ENCODE measurements around the gene FPGS. TPM values are rescaled to one million over a fixed set of nuclear protein-coding genes. Genes with fewer than 3 reads are reported as not detected.
"Not testable (repeated sequence)": the region's sequence is repeated elsewhere in the genome, so short reads cannot be mapped to it uniquely, and the experiment has no call there.

Gene FPGS
- total RNA-seq, 4 donors from 2014 or later: 58.5 to 78.0 (median 62.1) TPM

DNA sequence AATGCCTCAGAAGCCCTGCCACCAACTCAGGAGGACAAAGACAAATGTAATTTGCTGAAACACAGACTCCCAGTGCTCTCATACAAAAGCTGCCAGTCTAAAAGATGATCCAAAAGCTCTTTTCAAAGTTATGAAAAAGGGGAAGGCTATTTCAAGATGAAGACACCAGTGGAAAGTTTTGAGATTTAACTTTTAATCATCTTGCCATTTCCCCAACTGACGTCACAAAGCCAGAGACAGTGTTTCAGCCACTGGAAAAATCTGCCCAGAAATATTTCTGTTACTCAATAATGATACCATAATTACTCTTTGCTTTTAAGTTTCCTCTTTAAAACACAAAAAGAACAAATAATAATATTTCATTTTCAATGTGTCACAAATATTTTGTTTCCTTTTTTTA, 30.9 kb downstream of the FPGS start:
- no peak overlapping the region for H3K4me3 ChIP-seq (replicated peaks in 1 of 3)
- WGBS, 2 donors: 58 to 76% methylated on average over 1 of the region's 1 CpG
- no peaks in the 10 kb centered on the region for H3K9me3 ChIP-seq
- no peak for DNase-seq
- H3K4me1 ChIP-seq: peaks cover 41 to 74% of the 10 kb centered on the region in 2 donors
- no peak for TF ChIP-seq POLR2A (IDR thresholded peaks at IDR 0.05)
- TF ChIP-seq, protein P1, sequence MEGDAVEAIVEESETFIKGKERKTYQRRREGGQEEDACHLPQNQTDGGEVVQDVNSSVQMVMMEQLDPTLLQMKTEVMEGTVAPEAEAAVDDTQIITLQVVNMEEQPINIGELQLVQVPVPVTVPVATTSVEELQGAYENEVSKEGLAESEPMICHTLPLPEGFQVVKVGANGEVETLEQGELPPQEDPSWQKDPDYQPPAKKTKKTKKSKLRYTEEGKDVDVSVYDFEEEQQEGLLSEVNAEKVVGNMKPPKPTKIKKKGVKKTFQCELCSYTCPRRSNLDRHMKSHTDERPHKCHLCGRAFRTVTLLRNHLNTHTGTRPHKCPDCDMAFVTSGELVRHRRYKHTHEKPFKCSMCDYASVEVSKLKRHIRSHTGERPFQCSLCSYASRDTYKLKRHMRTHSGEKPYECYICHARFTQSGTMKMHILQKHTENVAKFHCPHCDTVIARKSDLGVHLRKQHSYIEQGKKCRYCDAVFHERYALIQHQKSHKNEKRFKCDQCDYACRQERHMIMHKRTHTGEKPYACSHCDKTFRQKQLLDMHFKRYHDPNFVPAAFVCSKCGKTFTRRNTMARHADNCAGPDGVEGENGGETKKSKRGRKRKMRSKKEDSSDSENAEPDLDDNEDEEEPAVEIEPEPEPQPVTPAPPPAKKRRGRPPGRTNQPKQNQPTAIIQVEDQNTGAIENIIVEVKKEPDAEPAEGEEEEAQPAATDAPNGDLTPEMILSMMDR (IDR thresholded peaks at IDR 0.05): no peak
- H3K27me3 ChIP-seq: no peaks in the 10 kb centered on the region
- intact Hi-C loops (cut with DNase I): no loop called here
- H3K36me3 ChIP-seq: no peaks in the 10 kb centered on the region
- peak overlapping the region in 2 of 3 donors; percentile 72 to 80 for H3K27ac ChIP-seq

DNA sequence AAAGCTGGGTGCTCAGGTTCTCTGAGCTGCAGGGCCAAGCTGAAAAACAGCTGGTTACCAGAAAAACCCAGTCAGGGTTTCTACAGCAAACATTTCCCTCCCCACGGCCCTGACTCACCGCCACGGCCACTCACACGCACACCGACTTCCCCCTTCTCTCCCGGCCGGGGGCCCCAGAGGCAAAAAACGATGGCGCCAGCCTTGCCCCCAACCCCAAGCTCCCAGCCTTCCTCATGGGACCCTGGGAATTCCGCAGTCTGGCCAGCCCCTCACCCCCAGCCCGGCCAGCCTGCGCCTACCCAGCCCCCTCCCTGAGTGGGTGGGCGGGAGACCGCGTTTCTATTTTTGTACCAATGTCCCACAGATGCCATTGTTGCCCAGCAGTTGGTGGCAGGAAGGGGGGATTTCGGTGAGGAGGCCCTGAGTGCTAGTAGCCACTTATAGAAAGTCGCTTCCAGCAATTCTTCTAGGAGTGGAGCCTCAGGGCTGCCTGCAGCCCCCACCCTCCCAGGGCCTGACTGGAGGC, 33.4 kb downstream of the FPGS start:
- Histone ChIP-seq H3K4me1 (peaks cover 36 to 75% of the 10 kb centered on the region in 2 donors), H3K4me3 (replicated peaks in 1 of 3) (no peak overlapping the region), H3K27ac (peak overlapping the region; percentile 63 to 80 (median 72)), H3K9me3 (no peaks in the 10 kb centered on the region), H3K27me3 (no peaks in the 10 kb centered on the region), H3K36me3 (no peaks in the 10 kb centered on the region)
- TF ChIP-seq POLR2A (IDR thresholded peaks at IDR 0.05): no peak
- TF ChIP-seq, protein P1 (IDR thresholded peaks at IDR 0.05): no peak
- DNase-seq: no peak
- intact Hi-C loops (cut with DNase I): no loop called here
- 55 to 56% methylated on average over 5 to 17 of the region's 17 CpGs for WGBS, 2 donors

DNA sequence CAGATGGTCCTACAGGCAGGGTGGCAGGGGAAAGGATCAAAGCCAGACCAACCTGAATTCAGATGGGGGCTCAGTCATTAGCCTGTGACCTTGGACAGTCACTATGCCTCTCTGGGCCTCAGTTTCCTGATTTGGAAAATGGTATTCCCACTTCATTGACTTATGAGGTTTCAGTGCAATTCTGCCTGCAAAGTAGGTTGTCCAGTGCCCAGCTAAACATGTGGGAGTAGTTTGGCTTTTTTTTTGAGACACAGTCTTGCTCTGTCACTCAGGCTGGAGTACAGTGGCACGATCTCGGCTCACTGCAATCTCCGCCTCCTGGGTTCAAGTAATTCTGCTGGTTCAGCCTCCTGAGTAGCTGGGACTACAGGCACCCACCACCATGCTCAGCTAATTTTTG, 33.9 kb downstream of the FPGS start:
- H3K27me3 ChIP-seq; H3K4me3 ChIP-seq (replicated peaks in 1 of 3); DNase-seq; H3K36me3 ChIP-seq; H3K9me3 ChIP-seq; intact Hi-C loops (cut with DNase I): not testable (repeated sequence)
- peak overlapping the region; percentile 63 to 80 (median 72) for H3K27ac ChIP-seq
- WGBS, 2 donors: 55 to 62% methylated on average over 3 of the region's 3 CpGs
- H3K4me1 ChIP-seq: peaks cover 36 to 75% of the 10 kb centered on the region in 2 donors

DNA sequence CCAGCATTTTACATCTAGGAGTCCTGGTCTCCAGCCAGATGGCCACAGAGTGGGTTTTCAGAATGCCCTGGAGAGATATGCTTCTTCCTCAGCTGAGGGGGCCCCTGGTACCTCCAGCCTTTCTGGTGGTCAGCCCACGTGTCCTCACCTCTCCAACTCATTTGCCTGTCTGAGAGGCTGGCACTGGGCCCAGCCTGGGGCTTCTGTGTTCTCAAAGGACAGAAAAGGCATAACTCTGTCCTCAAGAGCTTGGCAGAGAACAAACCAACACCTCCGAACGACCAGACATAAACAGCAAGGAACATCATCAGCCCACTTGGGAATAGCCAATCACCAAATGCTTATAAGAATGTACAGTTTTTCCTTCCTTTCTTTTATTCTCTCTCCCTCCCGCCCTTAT, 34.7 kb downstream of the FPGS start:
- no peak overlapping the region for H3K4me3 ChIP-seq (replicated peaks in 1 of 3)
- H3K27ac ChIP-seq: peak overlapping the region; percentile 65 to 80 (median 75)
- DNase-seq: peak; percentile 95
- intact Hi-C loops (cut with DNase I): no loop called here
- peaks cover 30 to 67% of the 10 kb centered on the region in 2 donors for H3K4me1 ChIP-seq
- no peaks in the 10 kb centered on the region for H3K27me3 ChIP-seq
- TF ChIP-seq, protein P1 (IDR thresholded peaks at IDR 0.05): no peak
- TF ChIP-seq POLR2A (IDR thresholded peaks at IDR 0.05): no peak
- H3K9me3 ChIP-seq: no peaks in the 10 kb centered on the region
- no peaks in the 10 kb centered on the region for H3K36me3 ChIP-seq
- 13 to 31% methylated on average over 4 of the region's 4 CpGs for WGBS, 2 donors

DNA sequence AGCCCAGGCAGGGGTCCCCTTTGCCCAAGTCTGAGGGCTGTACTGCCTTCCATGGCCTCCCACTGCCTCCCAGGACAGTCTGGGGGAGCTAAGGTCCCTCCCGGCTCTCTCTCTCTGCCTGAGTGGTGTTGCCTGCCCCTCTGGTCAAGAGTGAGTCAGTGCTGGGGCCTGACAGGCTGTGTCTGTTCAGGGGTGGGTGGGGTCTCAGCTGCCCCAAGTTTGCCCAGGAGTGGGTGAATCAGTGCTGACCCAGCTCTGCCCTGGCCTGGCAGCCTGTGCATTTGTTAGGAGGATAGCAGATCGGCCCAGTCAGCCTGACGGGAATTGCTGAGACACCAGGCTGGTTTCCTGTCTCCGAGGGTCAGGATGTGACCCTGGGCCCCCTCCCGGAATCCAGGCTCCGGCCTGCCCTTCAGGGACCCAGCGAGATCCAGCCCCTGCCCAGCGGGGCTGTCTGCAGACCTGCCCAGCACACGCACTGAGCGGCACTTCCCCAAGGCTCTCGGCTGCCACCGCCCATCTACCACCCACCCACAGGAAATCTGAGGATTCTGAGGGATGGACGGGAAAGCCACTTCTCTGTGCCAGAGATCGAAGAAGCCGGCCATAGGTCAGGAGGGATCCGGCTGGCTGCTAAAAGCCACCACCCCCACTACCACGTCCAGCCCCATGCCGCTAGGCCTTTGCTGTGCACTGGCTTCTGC, 35.8 kb downstream of the FPGS start:
- intact Hi-C loops (cut with DNase I): no loop called here
- Histone ChIP-seq H3K9me3 (no peaks in the 10 kb centered on the region), H3K27ac (peak overlapping the region; percentile 65 to 80 (median 75)), H3K4me3 (replicated peaks in 1 of 3) (no peak overlapping the region), H3K27me3 (no peaks in the 10 kb centered on the region), H3K4me1 (peaks cover 29 to 56% of the 10 kb centered on the region in 2 donors), H3K36me3 (no peaks in the 10 kb centered on the region)
- 60 to 65% methylated on average over 8 to 15 of the region's 18 CpGs for WGBS, 2 donors
- no peak for TF ChIP-seq POLR2A (IDR thresholded peaks at IDR 0.05)
- TF ChIP-seq, protein P1 (IDR thresholded peaks at IDR 0.05): no peak
- DNase-seq: peak; percentile 44 to 64
